Measurements from ENCODE around the gene MMEL1. TPM values are rescaled to one million over a fixed set of nuclear protein-coding genes. Genes with fewer than 3 reads are reported as not detected.
"Not testable (repeated sequence)": the region's sequence is repeated elsewhere in the genome, so short reads cannot be mapped to it uniquely, and the experiment has no call there.

The MMEL1 gene
- total RNA-seq, 2 experiments from 2014 or later: not detected

- CTCF ChIA-PET (ENCODE audit: unreplicated experiment): no interaction called here
- POLR2A ChIA-PET: no interaction called here
- no peaks in the 10 kb centered on the region for H3K9me3 ChIP-seq (ENCODE audit: low read length)
Measured at GRCh38 chr1:2569060-2569459, 63.8 kb downstream of the MMEL1 start.

GRCh38 chr1:2568187-2568816 lies 64.5 kb downstream of the MMEL1 start:
- intact Hi-C loops (cut with micrococcal nuclease; ENCODE audit: unreplicated experiment); BruUV-seq (replicated peaks); H3K27ac ChIP-seq (ENCODE audit: low read depth, low read length, poor library complexity, severe bottlenecking); H3K4me2 ChIP-seq (ENCODE audit: low read length); H3K4me3 ChIP-seq (ENCODE audit: low read depth, low read length, poor library complexity, severe bottlenecking); POLR2A ChIA-PET; CTCF ChIA-PET (ENCODE audit: unreplicated experiment); H3K9me2 ChIP-seq (ENCODE audit: insufficient read depth, low read length); H2AFZ ChIP-seq (ENCODE audit: low read length); H3K36me3 ChIP-seq (ENCODE audit: insufficient read depth, low read length); H3K9me3 ChIP-seq (ENCODE audit: low read length); H3K79me2 ChIP-seq (ENCODE audit: insufficient read depth, low read depth, low read length); H4K20me1 ChIP-seq (ENCODE audit: insufficient read depth, low read length); DNase-seq (ENCODE audit: low spot score); H3K4me1 ChIP-seq (ENCODE audit: insufficient read depth, low read length, poor library complexity, severe bottlenecking): not testable (repeated sequence)

More at GRCh38 chr1:2569060-2569459, 63.8 kb downstream of the MMEL1 start:
- no peak for TF ChIP-seq CTCF (conservative IDR thresholded peaks at IDR 0.05; ENCODE audit: low read length)
- no peak for TF ChIP-seq EZH2phosphoT487 (IDR thresholded peaks at IDR 0.05; ENCODE audit: borderline replicate concordance, low read depth, low read length)
- Histone ChIP-seq H3K9me2 (ENCODE audit: insufficient read depth, low read length) (no peaks in the 10 kb centered on the region), H3K36me3 (ENCODE audit: insufficient read depth, low read length) (no peaks in the 10 kb centered on the region), H3K79me2 (ENCODE audit: insufficient read depth, low read depth, low read length) (no peaks in the 10 kb centered on the region), H4K20me1 (ENCODE audit: insufficient read depth, low read length) (no peaks in the 10 kb centered on the region), H3K4me2 (ENCODE audit: low read length) (no peak overlapping the region), H3K4me1 (ENCODE audit: insufficient read depth, low read length, poor library complexity, severe bottlenecking) (no peaks in the 10 kb centered on the region), H2AFZ (ENCODE audit: low read length) (no peak overlapping the region), H3K4me3 (ENCODE audit: low read depth, low read length, poor library complexity, severe bottlenecking) (no peak overlapping the region), H3K27ac (ENCODE audit: low read depth, low read length, poor library complexity, severe bottlenecking) (no peak overlapping the region)
- no peak for DNase-seq (ENCODE audit: low spot score)
- BruUV-seq (replicated peaks): no TSS peak
- intact Hi-C loops (cut with micrococcal nuclease; ENCODE audit: unreplicated experiment): no loop called here

- BruUV-seq (replicated peaks): no TSS peak
- H3K27ac ChIP-seq (ENCODE audit: low read depth, low read length, poor library complexity, severe bottlenecking): no peak overlapping the region
- no peaks in the 10 kb centered on the region for H3K9me3 ChIP-seq (ENCODE audit: low read length)
- H3K79me2 ChIP-seq (ENCODE audit: insufficient read depth, low read depth, low read length): no peaks in the 10 kb centered on the region
- H3K4me1 ChIP-seq (ENCODE audit: insufficient read depth, low read length, poor library complexity, severe bottlenecking): no peaks in the 10 kb centered on the region
- no peaks in the 10 kb centered on the region for H4K20me1 ChIP-seq (ENCODE audit: insufficient read depth, low read length)
- no peak overlapping the region for H3K4me2 ChIP-seq (ENCODE audit: low read length)
- intact Hi-C loops (cut with micrococcal nuclease; ENCODE audit: unreplicated experiment): no loop called here
- DNase-seq (ENCODE audit: low spot score): no peak
- ChIA-PET POLR2A (no interaction called here), CTCF (ENCODE audit: unreplicated experiment) (no interaction called here)
- H2AFZ ChIP-seq (ENCODE audit: low read length): no peak overlapping the region
- H3K9me2 ChIP-seq (ENCODE audit: insufficient read depth, low read length): no peaks in the 10 kb centered on the region
- H3K36me3 ChIP-seq (ENCODE audit: insufficient read depth, low read length): no peaks in the 10 kb centered on the region
- TF ChIP-seq CTCF (conservative IDR thresholded peaks at IDR 0.05; ENCODE audit: low read length) (no peak), EZH2phosphoT487 (IDR thresholded peaks at IDR 0.05; ENCODE audit: borderline replicate concordance, low read depth, low read length) (no peak)
- no peak overlapping the region for H3K4me3 ChIP-seq (ENCODE audit: low read depth, low read length, poor library complexity, severe bottlenecking)
Measured at GRCh38 chr1:2567083-2567679, 65.6 kb downstream of the MMEL1 start.

All from OCI-LY7 (cell line).